ENCODE results near the gene LPIN2. TPM values are rescaled to one million over a fixed set of nuclear protein-coding genes. Genes with fewer than 3 reads are reported as not detected.
"Not testable (repeated sequence)": the region's sequence is repeated elsewhere in the genome, so short reads cannot be mapped to it uniquely, and the experiment has no call there.

Gene LPIN2
- polyA plus RNA-seq, 5 donors: 19.4 to 30.4 (median 28.4) TPM

GRCh38 chr18:3046216-3046808 is 33.4 kb upstream of the LPIN2 start:
- DNase-seq: no peak

GRCh38 chr18:3044931-3045698 is 32.2 kb upstream of the LPIN2 start:
- DNase-seq: peak in 1 of 2 donors; percentile 49

GRCh38 chr18:3042379-3042778 is 29.4 kb upstream of the LPIN2 start:
- DNase-seq: no peak

- no peak for DNase-seq
Measured at GRCh38 chr18:3041843-3042242, 28.9 kb upstream of the LPIN2 start.

- no peak for DNase-seq
Measured at GRCh38 chr18:3040881-3041280, 27.9 kb upstream of the LPIN2 start.

GRCh38 chr18:3040173-3040572 is 27.2 kb upstream of the LPIN2 start:
- DNase-seq: no peak

- DNase-seq: no peak
Measured at GRCh38 chr18:3037423-3037915, 24.5 kb upstream of the LPIN2 start.

GRCh38 chr18:3036108-3036507 is 23.2 kb upstream of the LPIN2 start:
- no peak for DNase-seq

- no peak for DNase-seq
Measured at GRCh38 chr18:3035635-3036034, 22.7 kb upstream of the LPIN2 start.

GRCh38 chr18:3032721-3033120 is 19.8 kb upstream of the LPIN2 start:
- no peak for DNase-seq

- DNase-seq: no peak
Measured at GRCh38 chr18:3029215-3029952, 16.4 kb upstream of the LPIN2 start.

GRCh38 chr18:3028115-3028514 is 15.2 kb upstream of the LPIN2 start:
- not testable (repeated sequence) for DNase-seq

- no peak for DNase-seq
Measured at GRCh38 chr18:3027370-3027891, 14.5 kb upstream of the LPIN2 start.

- DNase-seq: no peak
Measured at GRCh38 chr18:3025544-3025943, 12.6 kb upstream of the LPIN2 start.

GRCh38 chr18:3023603-3024002 is 10.7 kb upstream of the LPIN2 start:
- DNase-seq: not testable (repeated sequence)

- DNase-seq: no peak
Measured at GRCh38 chr18:3016585-3017297, 3.8 kb upstream of the LPIN2 start.

- DNase-seq: no peak
Measured at GRCh38 chr18:3015851-3016250, 2.9 kb upstream of the LPIN2 start.

- no peak for DNase-seq
Measured at GRCh38 chr18:3015204-3015592, 2.3 kb upstream of the LPIN2 start.

- no peak for DNase-seq
Measured at GRCh38 chr18:3014503-3015203, 1.7 kb upstream of the LPIN2 start.

- peak; percentile 42 to 45 for DNase-seq
Measured at GRCh38 chr18:3012136-3013023, 564 bp downstream of the LPIN2 start.
